GM12891 (cell line): ENCODE results near the gene FMC1.
"Not testable (repeated sequence)": the region's sequence is repeated elsewhere in the genome, so short reads cannot be mapped to it uniquely, and the experiment has no call there.

ENCODE experiments used
- DNase-seq: peaks from one replicate; pipeline ENCODE4 v3.0.0; 2011; ENCODE audit warnings: low spot score; ENCODE audit not compliant: insufficient read length
- FAIRE-seq: peaks from 2 replicates; lab custom pipeline; 2011; peaks lifted over from hg19 to GRCh38; lab: Jason Lieb, UNC
- PAX5 ChIP-seq: IDR thresholded peaks from 2 replicates; pipeline ENCODE4 v1.6.1; 2011; ENCODE audit warnings: low read length, moderate library complexity, mild to moderate bottlenecking; ENCODE audit not compliant: insufficient read depth, severe bottlenecking
- POLR2A ChIP-seq: IDR thresholded peaks from 2 replicates; pipeline ENCODE4 v1.6.1; 2011; ENCODE audit warnings: low read depth, low read length, control low read depth
- POLR2AphosphoS5 ChIP-seq: IDR thresholded peaks from 2 replicates; pipeline ENCODE4 v1.6.1; 2011; ENCODE audit warnings: low read depth, low read length, control low read depth
- POU2F2 ChIP-seq: IDR thresholded peaks from 2 replicates; pipeline ENCODE4 v1.6.1; 2011; ENCODE audit warnings: low read depth, mild to moderate bottlenecking, control low read depth, low read length, moderate library complexity
- SPI1 ChIP-seq: IDR thresholded peaks from 2 replicates; pipeline ENCODE4 v1.6.1; 2011; ENCODE audit warnings: low read depth, low read length, control low read depth
- TAF1 ChIP-seq: IDR thresholded peaks from 2 replicates; pipeline ENCODE4 v1.6.1; 2011; ENCODE audit warnings: low read depth, low read length, control low read depth

FMC1 gene

GRCh38 chr7:139321071-139321745, 19.9 kb upstream of the FMC1 start:
- TF ChIP-seq SPI1, result no peak
- TF ChIP-seq POU2F2, result no peak
- TF ChIP-seq PAX5, result no peak
- no peak for TF ChIP-seq POLR2A
- no peak for TF ChIP-seq TAF1
- DNase-seq (no peak), FAIRE-seq (peak; percentile 78)

GRCh38 chr7:139324709-139325108, 16.4 kb upstream of the FMC1 start:
- not testable (repeated sequence) for DNase-seq, FAIRE-seq

DNA sequence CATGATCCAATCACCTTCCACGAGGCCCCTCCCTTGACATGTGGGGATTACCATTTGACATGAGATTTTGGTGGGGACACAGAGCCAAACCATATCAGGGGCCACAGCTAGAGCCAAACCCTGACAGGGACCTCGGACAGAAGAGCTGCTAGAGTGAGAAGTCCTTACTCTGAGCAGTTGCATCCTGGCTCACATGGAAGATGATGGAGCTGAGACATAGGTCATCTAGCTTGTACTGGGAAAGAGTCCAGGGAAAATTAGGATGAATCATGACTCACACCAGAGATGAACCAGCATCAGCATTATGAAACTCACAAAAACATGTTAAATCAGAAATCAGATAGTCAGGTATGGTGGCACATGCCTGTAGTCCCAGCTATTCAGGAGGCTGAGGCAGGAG, 12.8 kb upstream of the FMC1 start:
- no peak for TF ChIP-seq PAX5
- TF ChIP-seq POLR2A, result no peak
- TF ChIP-seq POU2F2, result no peak
- TF ChIP-seq SPI1, result no peak
- TF ChIP-seq POLR2AphosphoS5, result no peak
- no peak for TF ChIP-seq TAF1
- DNase-seq (no peak), FAIRE-seq (no peak)

- TF ChIP-seq POLR2AphosphoS5 (no peak), PAX5 (no peak), TAF1 (no peak), POU2F2 (no peak)
- DNase-seq, result no peak
- no peak for FAIRE-seq
These were observed 12.0 kb upstream of the FMC1 start for GRCh38 chr7:139329119-139329518.

DNA sequence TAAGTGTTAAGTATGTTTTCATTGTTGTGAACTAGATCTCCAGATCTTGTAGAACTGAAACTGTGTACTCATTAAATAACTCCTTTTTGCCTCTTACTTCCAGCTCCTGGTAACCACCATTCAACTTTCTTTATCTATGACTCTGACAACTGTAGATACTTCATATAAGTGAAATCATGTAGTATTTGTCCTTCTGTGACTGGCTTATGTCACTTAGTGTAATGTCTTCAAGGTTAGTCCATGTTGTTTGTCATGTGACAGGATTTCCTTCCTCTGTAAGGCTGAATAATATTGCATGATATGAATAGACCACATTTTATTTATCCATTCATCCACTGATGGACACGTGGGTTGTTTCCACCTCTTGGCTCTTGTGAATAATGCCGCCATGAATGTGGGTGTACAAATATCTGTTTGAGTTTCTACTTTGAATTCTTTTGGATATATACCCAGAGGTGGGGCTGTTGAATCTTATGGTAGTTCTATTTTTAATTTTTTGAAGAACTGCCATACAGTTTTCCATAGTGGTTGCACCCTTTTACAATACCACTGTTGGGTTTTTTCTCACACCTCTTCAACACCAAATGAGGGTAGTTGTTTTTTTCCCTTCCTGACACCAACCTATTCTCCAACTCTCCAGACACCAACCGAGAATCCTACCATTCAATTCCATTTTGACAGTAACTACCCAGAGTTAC, 10.7 kb upstream of the FMC1 start:
- TF ChIP-seq TAF1, result no peak
- no peak for TF ChIP-seq PAX5
- TF ChIP-seq SPI1, result no peak
- no peak for TF ChIP-seq POLR2AphosphoS5
- no peak for TF ChIP-seq POU2F2
- TF ChIP-seq POLR2A, result no peak
- DNase-seq, result no peak
- FAIRE-seq, result no peak

- FAIRE-seq (no peak), DNase-seq (no peak)
- TF ChIP-seq PAX5, result no peak
- TF ChIP-seq SPI1, result no peak
- TF ChIP-seq TAF1, result no peak
- no peak for TF ChIP-seq POU2F2
- no peak for TF ChIP-seq POLR2AphosphoS5
- no peak for TF ChIP-seq POLR2A
These were observed 8.3 kb upstream of the FMC1 start for GRCh38 chr7:139332697-139333359.

GRCh38 chr7:139333443-139333842, 7.7 kb upstream of the FMC1 start:
- FAIRE-seq, DNase-seq: not testable (repeated sequence)

DNA sequence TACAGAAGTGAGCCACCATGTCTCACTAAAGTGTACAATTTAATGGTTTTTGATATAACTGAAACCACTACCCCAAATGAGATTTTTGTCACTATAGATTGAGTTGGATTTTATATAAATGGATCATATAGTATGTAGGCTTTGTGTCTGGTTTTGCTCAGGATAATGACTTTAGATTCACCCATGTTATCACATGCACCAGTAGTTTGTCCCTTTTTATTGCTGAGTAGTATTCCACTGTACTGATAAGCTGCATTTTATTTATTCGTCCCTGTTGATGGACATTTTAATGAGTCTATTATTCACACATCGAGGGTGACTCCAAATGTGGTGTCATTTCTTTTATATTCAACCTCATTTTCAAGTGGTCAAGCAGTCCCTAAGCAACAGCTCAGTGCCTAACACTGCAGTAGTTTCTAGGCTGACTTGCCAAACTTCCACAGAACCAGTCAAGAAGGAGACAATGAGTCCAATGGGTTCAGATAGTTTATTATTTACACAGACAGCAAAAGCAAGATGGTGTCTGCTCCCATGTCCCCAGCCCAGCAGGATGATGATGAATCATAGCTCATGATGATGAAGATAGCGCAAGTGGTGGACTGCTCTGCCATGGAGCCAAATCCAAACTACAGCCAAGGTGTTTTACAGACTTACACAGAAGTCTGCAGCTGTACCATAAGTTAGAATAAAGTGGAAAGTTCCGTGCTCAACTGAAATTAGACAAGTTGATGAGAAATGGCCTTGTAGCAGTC, 6.6 kb upstream of the FMC1 start:
- no peak for FAIRE-seq
- no peak for DNase-seq

DNA sequence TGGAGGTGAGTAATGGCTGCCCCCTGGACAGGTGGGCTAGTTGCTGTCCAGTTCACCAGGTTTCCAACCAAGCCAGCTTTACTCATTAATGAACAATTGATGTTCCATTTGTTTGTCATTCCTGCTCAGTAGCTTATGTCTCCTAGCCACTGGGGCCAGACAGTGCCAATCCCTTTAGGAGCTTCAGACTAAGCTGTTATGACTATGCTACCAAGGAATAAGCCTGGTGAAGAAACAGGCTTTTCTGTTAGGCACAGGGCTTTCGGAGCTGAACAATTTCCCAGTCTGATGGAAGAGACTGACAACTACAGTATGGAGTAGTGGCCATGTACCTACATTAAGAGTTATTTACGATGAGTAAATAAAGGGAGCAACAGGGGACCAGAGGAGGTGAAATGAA, 2.1 kb upstream of the FMC1 start:
- DNase-seq (no peak), FAIRE-seq (no peak)
- TF ChIP-seq POLR2AphosphoS5 (no peak), POLR2A (no peak), POU2F2 (no peak), SPI1 (no peak), PAX5 (no peak), TAF1 (no peak)

More for the DNA sequence above, 6.6 kb upstream of the FMC1 start:
- TF ChIP-seq SPI1, result no peak
- TF ChIP-seq PAX5, result no peak
- TF ChIP-seq TAF1, result no peak
- no peak for TF ChIP-seq POLR2AphosphoS5
- TF ChIP-seq POLR2A, result no peak
- no peak for TF ChIP-seq POU2F2

DNA sequence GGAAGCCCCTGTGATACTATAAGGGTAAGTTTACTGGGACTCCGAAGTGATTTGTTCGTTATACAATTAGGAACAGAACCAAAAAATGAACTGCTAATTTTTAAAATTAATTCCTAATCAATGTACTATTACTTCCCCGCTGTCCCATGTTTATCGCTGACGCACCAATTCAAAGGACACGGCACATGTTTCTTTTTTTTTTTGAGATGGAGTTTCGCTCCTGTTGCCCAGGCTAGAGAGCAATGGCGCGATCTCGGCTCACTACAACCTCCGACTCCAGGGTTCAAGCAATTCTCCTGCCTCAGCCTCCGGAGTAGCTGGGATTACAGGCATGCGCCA, 1.5 kb upstream of the FMC1 start:
- TF ChIP-seq SPI1 (no peak), PAX5 (no peak), POLR2A (no peak), POU2F2 (no peak), POLR2AphosphoS5 (no peak)
- DNase-seq (no peak), FAIRE-seq (no peak)
